Left lobe of liver (tissue), 2 donors: Measurements from ENCODE around the gene ZNF407. TPM values are rescaled to one million over a fixed set of nuclear protein-coding genes. Genes with fewer than 3 reads are reported as not detected.

Source experiments
- ATAC-seq: fragments of 200-7000 bp; cut with Tn5 transposase; one replicate; pipeline ENCODE4 v1.9.1; 2020; ENCODE audit warnings: mild to moderate bottlenecking, moderate library complexity
- DNase-seq: peaks from one replicate; pipeline ENCODE4 v3.0.0-alpha.2; 2020; ENCODE audit warnings: low spot score
- total RNA-seq: library from RNA; stranded (reverse); gene quantifications from one replicate; pipeline ENCODE4 v1.2.1, GENCODE V29; 2021
- donor health status: DM: no; HTN: no; CAD: no; lungs with moderate emphysema.
- donor health status: DM: no; HTN: yes; CAD: no.

The ZNF407 gene
- total RNA-seq, 1 donor from 2014 or later, result 4.9 TPM

DNA sequence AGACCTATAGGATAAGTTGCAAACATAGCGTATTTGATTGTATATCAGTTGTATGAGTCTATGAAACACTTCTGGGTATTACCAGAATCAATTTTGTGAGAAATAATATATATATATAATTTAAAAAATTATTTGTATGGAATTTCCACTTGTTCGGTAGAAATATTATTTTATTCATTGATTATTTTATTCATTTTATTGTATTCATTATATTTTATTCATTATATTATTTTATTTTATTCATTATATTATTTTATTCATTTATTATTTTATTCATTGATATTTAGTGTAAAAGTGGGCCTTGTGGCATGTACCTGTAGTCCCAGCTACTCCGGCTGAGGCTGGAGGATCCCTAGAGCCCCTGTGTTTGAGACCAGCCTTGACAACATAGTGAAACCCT is 268.9 kb downstream of the ZNF407 start:
- ATAC-seq, result no peak
- no peak for DNase-seq

DNA sequence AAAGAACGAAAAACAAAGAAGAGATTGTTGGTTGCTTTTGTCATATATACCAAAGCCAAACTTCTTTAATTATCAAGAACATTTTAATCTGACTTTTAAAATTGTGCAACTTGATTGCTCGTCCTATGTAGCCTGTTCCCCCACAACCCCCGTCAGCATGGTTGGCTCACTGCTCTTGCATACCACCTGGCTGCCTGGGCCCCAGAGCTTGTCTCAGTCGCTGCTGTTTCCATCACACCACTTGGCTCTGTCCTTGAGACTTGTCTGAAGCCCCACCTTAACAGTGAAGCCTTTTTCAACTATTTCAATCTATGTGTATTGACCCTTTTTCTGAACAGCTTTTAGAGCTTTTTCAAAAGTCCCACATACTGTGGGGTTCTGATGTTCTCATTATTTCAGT is 270.8 kb downstream of the ZNF407 start:
- DNase-seq (no peak), ATAC-seq (no peak)

DNA sequence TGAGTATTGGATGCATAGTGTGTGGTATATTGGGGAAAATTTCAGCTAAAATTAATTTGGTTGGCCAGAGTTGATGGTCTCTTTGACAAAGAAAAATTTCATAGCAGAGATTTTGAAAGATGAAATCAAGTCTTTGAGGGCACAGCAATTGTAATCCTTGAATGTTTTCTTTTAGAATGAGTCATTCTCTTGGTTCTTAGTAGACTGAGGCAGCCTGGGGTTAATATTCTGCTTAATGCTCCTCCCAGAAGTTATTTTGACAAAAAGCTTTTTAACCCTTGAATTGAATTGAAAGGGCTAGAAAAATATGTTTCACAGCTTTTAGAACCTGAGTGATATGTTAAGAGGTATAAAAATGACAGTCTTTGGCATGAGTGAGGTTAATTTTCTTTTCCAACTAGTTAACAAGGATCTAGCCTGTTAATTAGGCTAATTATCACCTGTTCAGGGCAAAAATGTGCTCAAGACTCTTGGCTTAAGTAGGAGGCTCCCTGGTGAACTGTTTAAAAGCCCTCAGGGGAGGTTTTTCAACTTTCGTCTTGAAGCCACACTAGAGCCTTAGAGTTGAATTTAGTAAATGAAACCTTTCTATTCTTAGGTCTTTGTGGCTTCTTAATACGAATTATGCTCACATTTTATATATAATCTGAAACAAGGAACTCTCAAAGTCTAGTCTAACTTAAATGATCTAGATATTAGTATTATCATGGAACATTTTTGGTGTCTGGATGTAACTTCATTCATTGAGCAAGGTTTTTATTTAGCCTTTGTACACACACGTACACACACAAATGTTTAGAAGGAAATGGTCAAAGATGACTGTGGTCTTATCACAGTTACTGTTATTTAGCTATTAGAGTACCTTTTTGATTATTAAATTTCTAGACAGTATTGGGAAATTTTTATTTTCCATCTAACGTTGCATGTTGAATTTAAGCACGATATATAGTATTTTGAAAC is 272.5 kb downstream of the ZNF407 start:
- DNase-seq (no peak), ATAC-seq (no peak)

DNA sequence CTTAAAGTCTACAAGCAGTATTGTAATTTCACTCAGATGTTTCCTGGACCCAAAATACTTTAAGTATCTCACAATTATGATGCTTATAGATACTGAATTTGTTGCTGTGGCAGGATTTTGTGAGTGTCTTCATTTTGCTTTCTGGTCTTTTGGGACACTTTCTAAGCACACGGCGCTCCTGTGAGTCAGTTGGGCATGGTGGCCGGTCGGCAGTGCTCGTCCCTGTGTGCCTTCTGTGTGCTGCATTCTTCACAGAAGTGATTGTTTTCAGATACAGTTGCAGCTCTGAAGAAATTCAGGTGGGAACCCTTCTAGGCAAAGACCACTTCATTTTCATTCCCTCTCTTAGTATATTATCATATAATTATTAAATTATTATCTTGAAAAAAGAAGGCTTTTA is 273.3 kb downstream of the ZNF407 start:
- DNase-seq (no peak), ATAC-seq (no peak)

DNA sequence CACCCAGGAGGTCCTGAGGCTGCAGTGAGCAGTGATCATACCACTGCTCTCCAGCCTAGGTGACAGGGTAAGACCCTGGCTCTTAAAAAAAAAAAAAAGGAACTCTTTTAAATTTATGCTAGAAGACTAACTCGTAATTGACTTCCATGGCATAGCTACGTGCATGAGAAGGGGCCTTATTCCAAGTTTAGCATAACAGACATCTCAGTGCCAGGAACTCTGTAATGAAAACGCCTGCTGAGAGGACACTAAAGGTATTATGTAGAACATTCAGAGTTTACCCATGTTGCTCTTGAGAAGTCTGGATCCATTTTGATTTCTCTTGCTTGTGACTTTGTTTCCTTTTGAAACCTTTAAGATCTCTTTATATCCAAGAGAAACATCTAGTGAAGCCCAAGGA is 276.0 kb downstream of the ZNF407 start:
- no peak for DNase-seq
- no peak for ATAC-seq

DNA sequence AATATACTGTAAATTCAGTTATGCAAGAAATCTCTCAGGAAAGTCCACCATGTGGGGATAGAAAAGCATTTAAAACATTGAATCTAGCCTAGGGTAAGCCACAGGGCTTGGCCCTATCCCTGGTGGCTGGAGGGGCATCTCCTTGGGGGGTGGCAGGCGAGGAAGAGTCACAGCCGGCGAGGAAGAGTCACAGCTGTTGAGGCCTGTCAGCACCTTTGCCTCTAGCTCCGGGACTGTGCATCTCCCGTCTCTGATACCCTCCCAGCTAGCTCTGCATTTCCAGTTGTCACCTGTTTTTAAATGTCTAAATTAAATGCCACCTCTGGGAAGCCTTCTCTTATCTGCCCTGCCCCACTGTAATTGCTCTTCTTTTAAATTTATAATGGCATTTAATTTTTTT is 276.7 kb downstream of the ZNF407 start:
- no peak for ATAC-seq
- DNase-seq, result no peak

DNA sequence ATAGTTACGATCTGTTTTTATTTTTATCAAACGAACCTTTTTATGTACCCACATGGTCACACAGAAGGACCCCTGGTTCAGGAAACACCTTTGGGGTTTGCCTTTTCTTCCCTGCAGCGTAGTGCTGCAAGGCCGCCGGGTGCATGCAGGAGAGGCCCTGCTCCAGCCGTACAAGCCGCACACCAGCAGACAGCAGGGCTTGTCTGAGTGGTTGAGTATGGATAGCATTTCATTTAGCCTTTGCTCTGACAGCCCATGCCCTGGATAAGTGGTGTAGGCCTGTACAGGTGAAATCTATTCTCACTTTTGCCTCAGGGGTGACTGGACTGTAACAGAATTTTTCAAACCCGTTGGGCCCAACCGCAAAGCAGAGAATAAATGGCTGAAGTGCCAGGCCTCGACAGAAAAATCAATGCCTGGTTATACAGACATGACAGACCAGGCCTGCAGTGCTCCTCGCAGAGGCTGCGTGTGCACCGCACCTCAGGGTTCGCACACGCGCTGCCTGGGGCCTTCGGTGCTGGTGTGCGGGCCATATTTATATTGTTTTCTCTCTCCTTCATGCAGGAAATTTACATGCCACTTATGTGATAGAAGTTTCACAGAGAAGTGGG is 279.1 kb downstream of the ZNF407 start:
- no peak for DNase-seq
- no peak for ATAC-seq

DNA sequence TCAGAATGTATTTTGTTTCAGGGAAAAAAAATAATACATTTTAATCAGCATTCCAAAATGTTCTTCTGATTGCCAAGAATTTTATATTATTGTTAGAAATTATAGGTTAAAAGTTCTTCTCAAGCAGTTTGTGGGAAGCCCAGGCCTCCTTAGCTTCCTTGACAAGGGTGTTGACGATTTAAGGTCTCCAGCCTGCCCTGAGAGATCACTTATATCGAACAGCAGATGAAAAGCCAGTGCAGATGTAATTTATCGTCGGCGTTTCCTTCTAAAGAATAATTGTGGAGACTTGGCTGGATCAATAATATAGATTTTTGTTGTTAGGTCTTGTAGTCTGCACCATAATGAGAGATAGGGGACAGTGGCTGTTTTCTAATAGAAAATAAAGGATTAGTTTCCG is 280.6 kb downstream of the ZNF407 start:
- DNase-seq (no peak), ATAC-seq (no peak)

DNA sequence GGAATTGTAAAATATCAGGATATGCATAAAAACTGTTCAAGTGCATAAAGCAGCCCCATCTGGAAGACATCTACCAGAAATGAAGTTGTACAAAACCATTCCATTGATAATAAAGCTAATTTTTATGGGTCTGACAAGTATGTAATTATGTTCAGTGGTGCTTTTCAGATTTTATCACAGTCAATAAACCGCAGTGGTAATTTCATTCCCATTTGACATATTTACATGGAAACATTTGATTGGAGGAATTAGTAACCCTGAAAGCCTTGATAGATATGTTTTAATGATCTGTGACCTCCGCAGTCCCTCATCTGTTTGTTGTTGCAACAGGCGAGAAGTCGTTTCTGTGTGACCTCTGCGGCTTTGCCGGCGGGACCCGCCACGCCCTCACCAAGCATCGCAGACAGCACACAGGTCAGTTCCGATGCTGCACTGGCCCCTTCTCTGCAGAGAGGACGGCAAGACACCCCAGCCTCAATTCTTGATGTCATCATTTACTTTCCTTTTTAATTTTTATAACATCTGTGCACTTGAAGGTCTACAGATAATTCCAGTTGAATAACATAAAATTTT is 283.1 kb downstream of the ZNF407 start:
- DNase-seq (no peak), ATAC-seq (no peak)

DNA sequence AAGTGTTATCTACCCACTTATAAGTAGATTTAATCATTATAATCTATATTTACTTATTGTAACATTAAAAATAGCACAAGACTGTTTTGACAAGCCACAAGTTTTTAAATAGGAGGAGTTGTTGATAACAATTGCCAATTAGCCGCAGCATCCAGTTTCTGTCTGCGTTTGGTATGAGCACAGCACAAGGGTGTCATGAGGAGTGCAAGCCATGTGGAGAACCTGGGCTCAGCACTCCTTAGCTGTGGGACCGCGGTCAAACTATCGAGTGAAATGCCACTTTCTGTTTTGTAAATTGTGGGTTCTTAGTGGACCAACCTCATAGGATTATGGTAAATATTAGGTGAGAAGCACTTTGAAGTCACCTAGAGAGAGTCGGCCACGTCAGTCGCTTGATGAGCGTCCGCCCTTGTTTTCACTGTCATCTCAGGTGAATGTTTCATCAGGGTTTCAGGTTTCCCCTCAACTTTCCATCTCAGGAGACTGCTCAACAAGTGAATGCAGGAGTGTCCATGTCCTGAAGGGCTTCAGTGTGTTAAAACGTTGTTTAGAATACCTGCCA is 294.5 kb downstream of the ZNF407 start:
- ATAC-seq, result no peak

DNA sequence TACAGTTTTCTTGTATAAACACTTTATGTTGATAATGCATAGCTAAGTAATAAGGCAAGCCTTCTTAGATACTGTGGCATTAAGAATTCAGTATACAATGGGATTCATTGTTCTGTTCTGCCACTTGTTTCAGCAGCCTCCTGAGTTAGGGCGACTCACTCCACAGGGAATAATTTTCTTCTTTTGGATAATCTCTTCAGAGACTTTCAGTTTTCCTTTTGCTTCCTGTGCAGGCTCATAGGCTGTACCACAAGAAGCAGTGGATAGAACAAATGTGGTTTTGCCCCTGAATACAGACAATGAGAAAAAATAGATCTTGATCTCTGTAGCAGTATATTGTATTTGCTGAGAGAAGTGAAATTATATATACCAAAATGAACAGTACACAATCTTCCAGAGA is 298.0 kb downstream of the ZNF407 start:
- ATAC-seq, result no peak
- no peak for DNase-seq

More for the DNA sequence above, 294.5 kb downstream of the ZNF407 start:
- DNase-seq, result no peak

DNA sequence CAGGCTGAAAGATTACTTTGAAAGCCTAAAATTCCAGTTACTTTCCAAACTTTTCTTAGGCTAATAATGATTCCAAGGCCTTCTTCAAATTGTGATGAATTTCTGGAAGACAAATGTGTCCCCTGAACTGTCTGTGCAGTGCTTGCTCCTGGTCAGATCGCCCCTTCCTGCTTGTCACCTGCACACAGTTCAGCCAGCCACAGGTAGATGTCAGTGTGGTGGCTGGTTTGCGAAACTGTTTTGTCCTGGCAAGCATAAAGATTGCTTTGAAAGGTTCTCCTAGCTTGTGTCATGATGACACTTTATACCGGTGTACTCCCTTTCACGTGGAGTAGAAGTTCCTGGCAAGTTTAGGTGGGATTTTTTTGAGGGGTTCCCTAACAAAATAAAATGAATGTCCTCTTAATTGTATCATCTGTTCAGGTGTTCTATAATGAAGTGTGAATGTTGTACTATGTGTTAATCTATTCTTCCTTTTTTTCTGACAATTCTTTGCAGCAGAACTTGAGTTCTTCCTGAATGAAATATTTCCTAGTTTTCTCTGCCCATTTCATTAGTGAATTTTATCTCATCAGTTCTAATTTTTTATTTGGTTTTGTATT is 298.8 kb downstream of the ZNF407 start:
- ATAC-seq (peak; percentile 100), DNase-seq (peak; percentile 67)

DNA sequence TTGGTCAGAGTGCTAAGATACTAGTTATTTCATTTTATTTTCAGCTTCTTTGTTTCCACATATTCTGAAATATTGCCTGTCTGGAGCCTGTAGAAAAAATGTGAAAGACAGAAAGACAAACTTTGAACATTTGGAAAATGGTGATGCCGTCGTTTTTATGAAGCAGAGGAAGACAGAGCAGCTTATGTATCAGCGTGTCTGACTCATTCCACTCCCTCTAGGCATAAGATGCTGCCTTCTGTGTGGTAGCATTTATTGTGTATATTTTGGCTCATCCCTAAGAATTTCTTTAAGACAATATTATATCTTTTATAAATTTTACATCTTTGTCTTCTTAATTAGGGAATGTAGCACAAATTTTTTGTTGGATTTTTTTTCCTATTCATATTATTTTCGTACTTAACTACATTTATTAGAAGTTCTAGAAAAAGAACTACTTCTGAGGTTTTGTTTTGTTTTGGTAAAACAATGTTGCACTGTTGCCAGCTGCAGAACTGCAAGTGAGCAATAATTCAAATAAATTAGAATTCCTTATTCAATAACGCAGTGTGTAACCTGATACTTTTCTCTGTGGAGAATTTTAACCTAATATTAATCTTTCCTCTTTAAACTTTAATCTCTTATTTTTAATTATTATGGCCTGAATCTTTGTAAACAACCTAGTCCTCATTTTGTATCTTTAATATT is 300.4 kb downstream of the ZNF407 start:
- no peak for ATAC-seq

DNA sequence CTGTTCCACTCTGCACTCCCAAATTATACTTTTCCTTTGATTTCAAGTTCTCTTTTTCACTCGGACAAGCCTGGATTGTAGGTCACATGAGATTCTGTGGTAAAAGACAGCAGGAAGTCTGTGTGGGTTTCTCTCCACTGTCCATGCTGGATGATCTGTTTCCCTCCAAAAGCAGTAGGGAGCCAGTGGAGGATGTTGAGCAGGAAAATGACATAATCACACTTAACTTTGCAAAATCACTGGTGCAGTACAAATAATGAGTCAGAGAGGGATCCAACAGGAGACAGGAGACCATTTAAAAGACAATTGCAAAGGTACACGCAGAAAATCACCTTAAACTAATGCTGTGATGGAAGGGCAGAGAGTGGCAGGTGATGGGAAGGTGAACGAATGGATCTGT is 301.3 kb downstream of the ZNF407 start:
- ATAC-seq (no peak), DNase-seq (no peak)

More for the DNA sequence above, 300.4 kb downstream of the ZNF407 start:
- DNase-seq, result no peak

DNA sequence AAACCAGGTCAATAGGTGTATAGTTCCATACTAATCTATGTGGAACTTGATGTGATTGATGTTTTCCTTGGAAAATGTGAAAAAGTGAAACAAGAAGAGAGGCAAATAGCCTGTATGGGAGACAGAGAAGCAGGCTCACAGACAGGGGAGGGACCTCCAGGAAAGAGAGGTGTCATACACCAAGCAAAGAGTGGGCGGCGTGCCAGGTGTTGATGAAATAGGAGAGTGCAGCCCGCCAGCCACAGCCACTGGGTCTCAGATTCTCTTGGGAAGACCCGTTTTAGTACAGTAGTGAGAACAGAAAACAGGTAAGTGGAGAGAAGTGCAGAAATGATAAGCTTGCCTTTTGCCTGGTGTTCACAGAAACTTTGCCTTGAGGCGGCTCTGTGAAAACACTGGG is 301.9 kb downstream of the ZNF407 start:
- ATAC-seq (no peak), DNase-seq (no peak)

DNA sequence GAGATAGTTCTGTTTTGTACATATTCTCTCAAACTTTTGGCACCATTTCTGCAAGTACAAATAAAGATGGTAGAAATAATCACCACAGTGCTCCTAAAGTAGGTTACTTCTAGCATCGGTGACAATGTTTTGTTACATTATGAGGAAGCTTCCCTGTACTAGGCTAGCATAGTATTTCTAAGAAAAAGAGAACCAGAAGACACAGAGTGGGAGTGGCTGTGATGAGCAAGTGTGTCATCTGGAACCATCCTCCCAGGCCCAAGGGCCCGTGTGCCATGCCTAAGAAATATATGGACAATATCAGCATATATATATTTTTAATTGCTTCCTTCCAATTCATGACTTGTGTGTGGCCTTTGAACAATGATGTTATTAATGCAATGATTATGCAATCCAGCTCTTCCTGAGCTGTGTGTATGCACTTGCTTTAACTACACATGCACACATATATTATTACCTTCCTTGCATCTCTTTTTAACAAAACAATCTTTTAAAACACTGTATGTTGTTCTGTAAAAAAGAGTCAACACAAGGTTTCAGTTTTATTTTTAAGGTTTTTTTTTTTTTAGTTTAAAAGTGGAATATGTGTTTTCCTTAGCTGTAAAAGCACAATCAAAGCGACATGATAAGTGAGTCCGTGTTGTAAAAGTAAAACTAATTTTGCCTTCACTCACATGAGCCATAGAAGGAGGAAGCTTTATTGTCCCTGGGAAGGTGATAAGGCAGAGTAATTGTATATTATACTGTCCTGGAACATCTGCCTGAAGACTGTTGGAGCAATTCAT is 303.9 kb downstream of the ZNF407 start:
- no peak for DNase-seq
- no peak for ATAC-seq

DNA sequence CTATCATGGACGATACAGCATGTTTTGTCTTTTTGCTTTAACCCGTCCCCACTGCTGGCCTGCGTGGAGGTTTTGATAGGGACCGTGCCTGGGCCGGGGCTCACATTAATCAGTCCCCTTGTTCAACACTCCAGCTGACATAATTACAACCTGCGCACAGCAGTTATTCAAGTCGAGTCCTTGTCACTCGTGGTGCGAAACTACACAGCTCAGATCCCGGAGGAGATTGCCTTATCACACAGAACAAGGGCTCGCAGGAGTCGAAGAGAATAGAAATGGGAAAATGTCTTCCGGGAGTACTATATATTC is 304.4 kb downstream of the ZNF407 start:
- ATAC-seq, result no peak

DNA sequence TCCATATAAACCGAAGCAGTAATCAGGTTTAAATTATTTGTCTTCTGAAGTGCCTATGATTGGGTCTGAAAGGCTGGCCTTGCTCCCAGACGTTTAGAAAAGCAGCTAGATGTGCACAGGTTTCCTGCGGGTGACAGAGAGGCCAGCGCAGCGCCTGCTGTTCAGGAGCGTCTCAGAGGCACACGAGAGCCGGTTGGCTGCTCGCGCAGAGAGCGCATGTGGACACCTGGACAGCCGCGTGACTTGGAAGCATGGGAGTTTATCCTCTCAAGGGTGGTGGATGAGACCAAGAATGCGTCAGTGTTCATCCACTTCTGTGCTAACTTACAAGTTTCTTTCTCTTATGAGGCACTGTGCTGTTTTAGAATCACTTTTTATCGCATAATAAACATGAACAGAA is 307.6 kb downstream of the ZNF407 start:
- DNase-seq (no peak), ATAC-seq (no peak)

More for the DNA sequence above, 304.4 kb downstream of the ZNF407 start:
- no peak for DNase-seq

DNA sequence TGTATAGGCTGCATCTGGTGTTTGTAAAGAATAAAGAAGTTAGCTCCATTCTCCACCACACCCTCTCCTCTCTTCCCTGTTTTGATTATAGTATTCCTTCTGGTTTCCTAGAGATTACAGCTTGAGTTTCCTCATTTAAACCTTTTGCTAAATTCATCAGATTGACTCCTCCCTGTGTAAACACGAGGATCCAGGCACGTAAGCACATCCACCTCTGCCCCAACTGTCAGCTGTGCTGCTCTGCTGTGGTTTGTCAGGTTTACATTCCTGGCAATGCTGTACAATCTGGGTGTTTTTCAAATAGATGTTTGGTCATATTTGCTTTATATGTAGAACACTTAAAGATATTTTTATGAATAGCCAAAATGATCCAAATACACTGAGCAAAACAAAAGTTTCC is 308.5 kb downstream of the ZNF407 start:
- no peak for DNase-seq
- no peak for ATAC-seq

DNA sequence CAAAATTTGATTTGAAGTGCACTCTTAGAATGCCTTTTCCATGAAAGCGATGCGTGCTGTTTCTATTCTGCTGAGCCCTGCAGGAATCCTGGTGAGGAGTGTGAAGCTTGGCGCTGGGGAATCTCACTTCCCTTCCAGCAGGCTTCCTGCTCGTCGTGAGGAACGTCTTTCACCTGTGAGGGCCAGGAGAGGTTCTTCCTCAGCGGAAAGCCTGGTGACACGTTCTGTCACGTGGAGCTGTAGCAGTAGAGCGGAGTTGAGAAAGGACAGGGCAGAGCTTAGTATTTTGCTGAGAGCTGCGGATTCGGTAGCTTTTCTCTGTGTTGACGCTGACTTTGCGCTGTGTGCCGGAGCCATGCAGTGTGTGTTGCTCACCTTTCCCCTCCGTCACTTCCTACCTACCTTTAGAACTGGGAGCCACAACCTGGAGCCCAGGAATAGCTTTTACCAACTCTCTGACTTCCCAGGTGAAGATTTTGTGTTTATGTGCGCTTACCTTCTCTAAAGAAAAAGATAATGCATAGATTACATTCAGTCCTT is 316.5 kb downstream of the ZNF407 start:
- no peak for DNase-seq
- no peak for ATAC-seq
